HG03565 (cell line): ENCODE results near the gene RALGPS2.
"Not testable (repeated sequence)": the region's sequence is repeated elsewhere in the genome, so short reads cannot be mapped to it uniquely, and the experiment has no call there.

Experiments used
- ATAC-seq: cut with Tn5 transposase; IDR thresholded peaks from one replicate; pipeline ENCODE4 v1.9.1; 2021; ENCODE audit warnings: mild to moderate bottlenecking, moderate library complexity; ENCODE audit not compliant: unreplicated experiment

The RALGPS2 gene

GRCh38 chr1:178940068-178940765 lies 215.2 kb downstream of the RALGPS2 start:
- ATAC-seq, result no peak

- ATAC-seq, result no peak
These were observed 216.2 kb downstream of the RALGPS2 start for GRCh38 chr1:178941261-178941689.

DNA sequence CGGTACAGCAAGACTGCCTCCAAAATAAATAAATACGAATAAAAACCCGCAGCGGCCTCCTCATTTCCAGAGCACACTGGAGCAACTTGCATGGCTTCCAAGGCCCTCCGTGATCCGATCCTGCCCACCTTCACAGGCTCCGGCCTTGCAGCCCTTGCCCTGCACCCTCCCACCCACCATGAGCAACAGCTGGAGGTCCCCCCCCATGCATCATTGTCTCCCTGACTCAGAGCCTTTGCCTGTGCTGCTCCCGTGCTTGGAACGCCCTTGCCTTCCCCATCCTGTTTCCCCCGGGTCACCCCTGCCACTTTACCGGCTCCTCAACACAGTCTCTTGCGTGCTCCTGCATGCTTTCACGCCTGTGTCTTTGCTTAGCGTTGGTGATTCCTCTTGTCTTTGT lies 216.8 kb downstream of the RALGPS2 start:
- ATAC-seq, result no peak

DNA sequence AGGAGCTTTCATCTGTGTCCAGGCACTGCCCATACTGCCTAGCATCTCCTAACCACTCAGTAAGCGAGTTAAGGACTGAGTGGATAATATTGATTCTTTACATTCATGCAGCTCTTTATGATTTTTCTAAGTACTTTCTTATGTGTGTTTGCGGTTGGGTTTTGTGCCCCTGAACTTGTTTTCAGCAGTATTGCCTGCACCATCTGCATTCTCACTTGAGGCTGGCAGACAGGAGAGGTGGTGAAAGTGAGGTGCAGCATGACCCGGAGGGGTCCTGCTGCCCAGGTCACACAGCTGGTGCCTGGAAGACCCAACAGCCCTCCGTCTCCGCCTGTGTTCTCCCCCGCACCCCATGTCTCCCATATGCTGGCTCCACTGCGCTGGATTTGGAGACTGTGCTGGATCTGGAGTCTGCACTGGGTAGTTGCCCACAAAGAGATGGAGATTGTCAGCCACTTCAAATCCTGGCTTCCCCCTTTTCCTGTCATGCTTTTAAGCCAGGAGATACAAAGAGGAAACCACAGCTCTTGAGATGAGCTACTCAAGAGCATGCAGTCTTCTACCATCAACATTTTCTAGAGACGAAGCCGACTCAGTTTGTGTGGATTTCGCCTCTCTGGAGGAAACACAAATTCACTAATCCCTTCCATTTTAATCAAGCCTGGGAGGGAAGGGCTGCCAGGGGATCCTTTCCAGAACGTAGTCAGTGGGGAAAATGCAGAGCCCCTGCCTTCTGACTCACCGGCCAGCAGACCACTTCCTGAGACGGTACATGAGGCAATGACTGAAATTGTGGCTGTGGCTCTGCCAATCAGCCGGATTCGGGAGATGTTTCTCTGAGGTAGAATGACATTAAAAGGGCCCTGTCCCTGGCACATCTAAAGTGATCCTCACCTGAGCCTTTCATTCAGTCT lies 217.5 kb downstream of the RALGPS2 start:
- no peak for ATAC-seq

GRCh38 chr1:178944729-178945128 lies 219.7 kb downstream of the RALGPS2 start:
- ATAC-seq, result no peak

GRCh38 chr1:178945763-178946266 lies 220.8 kb downstream of the RALGPS2 start:
- no peak for ATAC-seq

GRCh38 chr1:178946416-178946815 lies 221.4 kb downstream of the RALGPS2 start:
- ATAC-seq, result no peak

DNA sequence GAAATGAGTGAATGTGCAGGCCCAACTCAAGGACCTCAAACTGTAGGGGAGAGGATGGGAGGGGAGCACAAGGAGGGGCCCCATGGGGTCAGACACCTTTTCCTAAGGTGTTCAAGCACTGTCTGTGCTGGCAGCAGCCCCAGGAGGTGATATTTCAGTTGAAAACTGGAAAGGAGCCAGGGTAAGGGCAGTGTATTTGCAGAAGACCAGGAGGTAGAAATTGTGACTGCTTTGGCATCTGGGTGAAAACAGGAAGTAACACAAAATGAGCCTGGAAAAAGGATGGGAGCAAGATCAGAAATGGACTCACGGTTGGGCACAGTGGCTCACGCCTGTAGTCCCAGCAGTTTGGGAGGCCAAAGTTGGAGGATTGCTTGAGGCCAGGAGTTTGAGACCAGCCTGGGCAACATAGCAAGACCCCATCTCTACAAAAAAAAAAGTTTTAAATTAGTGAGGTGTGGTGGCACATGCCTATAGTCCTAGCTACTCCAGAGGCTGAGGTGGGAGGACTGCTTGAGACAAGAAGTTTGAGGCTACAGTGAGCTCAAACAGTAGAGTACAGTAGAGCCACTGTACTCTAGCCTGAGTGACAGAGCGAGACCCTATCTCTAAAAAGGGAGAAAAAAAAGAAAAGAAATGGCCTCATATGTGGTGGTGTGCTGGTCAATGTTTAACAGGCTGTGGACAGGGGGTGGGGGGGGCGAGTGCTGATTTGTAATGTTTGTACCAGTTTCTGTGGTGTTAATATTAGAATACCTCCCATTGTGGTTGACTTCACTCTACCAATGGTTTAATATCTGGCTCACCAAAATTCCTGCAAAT lies 222.0 kb downstream of the RALGPS2 start:
- no peak for ATAC-seq

- no peak for ATAC-seq
These were observed 222.6 kb downstream of the RALGPS2 start for GRCh38 chr1:178947677-178947981.

DNA sequence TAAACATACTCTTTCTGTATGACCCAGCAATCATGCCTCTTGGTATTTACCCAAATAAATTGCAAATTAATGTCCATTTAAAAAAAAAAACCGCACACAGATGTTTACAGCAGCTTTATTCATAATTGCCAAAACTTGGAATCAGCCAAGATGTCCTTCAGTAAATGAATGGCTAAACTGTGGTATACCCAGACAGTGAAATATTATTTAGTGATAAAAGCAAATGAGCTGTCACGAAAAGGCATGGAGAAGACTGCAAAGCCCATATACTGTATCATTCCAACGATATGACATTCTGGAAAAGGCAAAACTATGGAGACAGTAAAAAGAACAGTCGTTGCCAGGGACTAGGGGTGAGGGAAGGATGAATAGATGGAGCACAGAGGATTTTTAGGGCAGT lies 223.6 kb downstream of the RALGPS2 start:
- ATAC-seq, result no peak

- not testable (repeated sequence) for ATAC-seq
These were observed 224.8 kb downstream of the RALGPS2 start for GRCh38 chr1:178949866-178950265.

DNA sequence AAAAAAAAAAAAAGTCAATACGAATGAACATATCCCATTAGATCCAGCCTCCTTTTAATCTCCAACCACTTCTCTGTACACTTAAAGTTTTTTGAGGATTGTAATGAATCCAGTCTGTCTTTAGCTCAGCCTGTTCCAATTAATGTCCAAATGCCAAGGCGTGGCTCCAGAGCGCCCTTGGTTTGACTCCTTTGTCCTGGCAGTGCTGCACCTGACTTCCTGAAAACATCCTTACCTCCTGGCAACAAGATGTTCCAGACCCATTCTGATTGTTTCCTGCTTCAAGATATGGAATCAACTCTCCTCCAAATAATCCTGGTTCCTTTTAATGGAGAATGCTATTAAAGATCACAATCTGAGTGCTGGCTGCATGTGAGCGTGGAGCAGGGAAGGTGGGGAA lies 226.6 kb downstream of the RALGPS2 start:
- no peak for ATAC-seq

- no peak for ATAC-seq
These were observed 228.0 kb downstream of the RALGPS2 start for GRCh38 chr1:178953034-178953433.

GRCh38 chr1:178953538-178954324 lies 228.7 kb downstream of the RALGPS2 start:
- no peak for ATAC-seq

DNA sequence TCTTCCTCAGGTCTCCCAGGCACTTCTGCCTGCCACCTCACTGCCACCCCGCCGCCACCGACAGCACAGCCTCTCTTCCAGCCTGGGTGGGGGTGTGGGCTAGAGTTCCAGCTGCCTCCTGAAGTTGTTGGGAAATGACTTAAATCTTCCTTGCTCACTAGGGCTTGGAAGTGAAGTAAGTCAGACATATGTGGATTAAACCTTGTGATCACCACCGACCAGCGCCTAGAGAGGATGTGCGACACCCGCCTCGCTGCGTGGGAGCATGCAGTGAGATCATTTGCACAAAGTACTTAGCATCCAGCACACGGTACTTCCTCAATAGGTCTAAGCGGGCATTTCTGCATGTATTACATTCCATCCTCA lies 229.3 kb downstream of the RALGPS2 start:
- ATAC-seq, result no peak

- ATAC-seq, result no peak
These were observed 229.9 kb downstream of the RALGPS2 start for GRCh38 chr1:178954937-178955336.

- ATAC-seq, result no peak
These were observed 230.4 kb downstream of the RALGPS2 start for GRCh38 chr1:178955391-178955954.

DNA sequence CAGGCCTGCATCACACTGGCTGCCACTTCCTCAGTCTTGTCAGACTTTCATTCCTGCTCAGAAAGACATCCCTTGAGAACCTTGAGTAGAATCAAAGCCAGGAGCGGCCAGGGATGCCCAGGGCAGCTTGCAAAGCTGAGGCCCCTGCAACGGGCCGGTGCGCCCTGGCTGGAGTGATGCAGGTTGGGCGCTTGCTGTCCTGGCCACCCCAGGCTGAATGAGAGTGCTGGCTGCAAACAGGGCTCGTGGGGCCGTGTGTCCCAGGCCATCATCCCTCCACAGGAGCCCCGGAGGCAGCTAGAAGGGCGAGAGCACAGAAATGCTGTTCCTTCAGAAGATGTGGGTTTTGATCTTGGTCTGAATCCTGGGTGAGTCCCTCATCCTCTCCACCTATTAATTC lies 233.4 kb downstream of the RALGPS2 start:
- ATAC-seq, result no peak

- ATAC-seq, result no peak
These were observed 234.8 kb downstream of the RALGPS2 start for GRCh38 chr1:178959543-178960460.
